GM21529 (cell line): ENCODE measurements around the gene EMSY.
"Not testable (repeated sequence)": the region's sequence is repeated elsewhere in the genome, so short reads cannot be mapped to it uniquely, and the experiment has no call there.

ENCODE experiments used
- ATAC-seq: cut with Tn5 transposase; IDR thresholded peaks from one replicate; pipeline ENCODE4 v1.9.1; 2021; ENCODE audit not compliant: unreplicated experiment

Gene EMSY

GRCh38 chr11:76566811-76567210, 122.0 kb downstream of the EMSY start:
- ATAC-seq: no peak

GRCh38 chr11:76567261-76567660, 122.4 kb downstream of the EMSY start:
- ATAC-seq: no peak

- ATAC-seq: no peak
Observed at GRCh38 chr11:76568139-76568538, 123.3 kb downstream of the EMSY start.

- ATAC-seq: no peak
Observed at GRCh38 chr11:76568621-76569020, 123.8 kb downstream of the EMSY start.

GRCh38 chr11:76572181-76572875, 127.5 kb downstream of the EMSY start:
- ATAC-seq: not testable (repeated sequence)

GRCh38 chr11:76574406-76574805, 129.6 kb downstream of the EMSY start:
- no peak for ATAC-seq

- no peak for ATAC-seq
Observed at GRCh38 chr11:76574879-76575278, 130.1 kb downstream of the EMSY start.

GRCh38 chr11:76577226-76577920, 132.6 kb downstream of the EMSY start:
- no peak for ATAC-seq

GRCh38 chr11:76577921-76578653, 133.3 kb downstream of the EMSY start:
- no peak for ATAC-seq

GRCh38 chr11:76578654-76579055, 133.8 kb downstream of the EMSY start:
- ATAC-seq: no peak

- no peak for ATAC-seq
Observed at GRCh38 chr11:76579056-76579751, 134.4 kb downstream of the EMSY start.

- ATAC-seq: no peak
Observed at GRCh38 chr11:76579752-76580151, 134.9 kb downstream of the EMSY start.

- ATAC-seq: not testable (repeated sequence)
Observed at GRCh38 chr11:76582471-76582870, 137.7 kb downstream of the EMSY start.

GRCh38 chr11:76587820-76588454, 143.1 kb downstream of the EMSY start:
- ATAC-seq: no peak

GRCh38 chr11:76588455-76589325, 143.9 kb downstream of the EMSY start:
- no peak for ATAC-seq

GRCh38 chr11:76589477-76589876, 144.7 kb downstream of the EMSY start:
- ATAC-seq: no peak

GRCh38 chr11:76589964-76590950, 145.4 kb downstream of the EMSY start:
- ATAC-seq: no peak

GRCh38 chr11:76591416-76591815, 146.6 kb downstream of the EMSY start:
- no peak for ATAC-seq
